PC-3 (cell line): ENCODE data around the gene TMEM218. TPM values are rescaled to one million over a fixed set of nuclear protein-coding genes. Genes with fewer than 3 reads are reported as not detected.

ENCODE experiments used
- ATAC-seq: fragments of 200-7000 bp; cut with Tn5 transposase; 2 replicates; pipeline ENCODE4 v1.9.1; 2020; ENCODE audit warnings: mild to moderate bottlenecking, moderate library complexity
- BruUV-seq: library from RNA; stranded (reverse); fragments of 400-500 nt; replicated peaks from 2 replicates; lab custom pipeline; 2021; lab: Mats Ljungman, UMichigan
- CTCF ChIA-PET: fragments of 300-600 bp; sonication (Branson Sonifier 250); formaldehyde crosslinking; loops from one replicate; lab custom pipeline; 2022; ENCODE audit warnings: antibody characterized with exemption; lab: Charles Lee
- POLR2A ChIA-PET: fragments of 300-600 bp; sonication (Branson Sonifier 250); formaldehyde crosslinking; loops from one replicate; lab custom pipeline; 2022; ENCODE audit warnings: antibody characterized with exemption; ENCODE audit not compliant: unreplicated experiment; lab: Charles Lee
- DNase-seq: peaks from one replicate; pipeline ENCODE4 v3.0.0-alpha.2; 2015
- H2AFZ ChIP-seq: fragments of 300-600 bp; sonication (generic); 2 replicates; pipeline ENCODE4 v1.6.0; 2016; ENCODE audit warnings: antibody characterized with exemption, low read length
- H3F3A ChIP-seq: fragments of 300-600 bp; sonication (generic); one replicate; pipeline ENCODE4 v1.6.0; 2017; ENCODE audit warnings: antibody characterized with exemption, low read length, control low read depth, mild to moderate bottlenecking; ENCODE audit not compliant: unreplicated experiment
- H3K27ac ChIP-seq: fragments of 300-600 bp; sonication (generic); 2 replicates; pipeline ENCODE4 v1.5.1; 2016; ENCODE audit warnings: mild to moderate bottlenecking, low read length
- H3K27me3 ChIP-seq: fragments of 300-600 bp; sonication (generic); 2 replicates; pipeline ENCODE4 v1.6.1; 2016; ENCODE audit warnings: low read length, mixed read lengths
- H3K36me3 ChIP-seq: fragments of 300-600 bp; sonication (generic); 2 replicates; pipeline ENCODE4 v1.6.1; 2016; ENCODE audit warnings: low read depth, mixed run types, low read length, mixed read lengths
- H3K4me1 ChIP-seq: fragments of 300-600 bp; sonication (generic); 2 replicates; pipeline ENCODE4 v1.5.1; 2016; ENCODE audit warnings: low read length; ENCODE audit not compliant: insufficient read depth
- H3K4me2 ChIP-seq: fragments of 300-600 bp; sonication (generic); 2 replicates; pipeline ENCODE4 v1.6.0; 2016; ENCODE audit warnings: low read length
- H3K4me3 ChIP-seq: fragments of 300-600 bp; sonication (generic); 2 replicates; pipeline ENCODE4 v1.5.1; 2016; ENCODE audit warnings: mild to moderate bottlenecking, low read length, mixed read lengths
- H3K79me2 ChIP-seq: fragments of 300-600 bp; sonication (generic); 2 replicates; pipeline ENCODE4 v1.6.1; 2017; ENCODE audit warnings: low read length, mixed read lengths
- H3K9ac ChIP-seq: fragments of 300-600 bp; sonication (generic); 2 replicates; pipeline ENCODE4 v1.6.0; 2016; ENCODE audit warnings: mild to moderate bottlenecking, low read length
- H3K9me2 ChIP-seq: fragments of 300-600 bp; sonication (generic); replicated peaks from 2 replicates; pipeline ENCODE4 v1.6.1; 2016; ENCODE audit warnings: mixed run types, low read length, mixed read lengths
- H3K9me3 ChIP-seq: fragments of 300-600 bp; sonication (generic); 2 replicates; pipeline ENCODE4 v1.6.1; 2016; ENCODE audit warnings: low read length, mixed read lengths
- H4K20me1 ChIP-seq: fragments of 300-600 bp; sonication (generic); 2 replicates; pipeline ENCODE4 v1.6.1; 2016; ENCODE audit warnings: low read length, mixed read lengths
- CTCF ChIP-seq: fragments of 300-600 bp; sonication (generic); conservative IDR thresholded peaks from 2 replicates; pipeline ENCODE4 v1.5.1; 2017; ENCODE audit warnings: antibody characterized with exemption, low read depth, mild to moderate bottlenecking, low read length
- EZH2 ChIP-seq: fragments of 300-600 bp; sonication (generic); IDR thresholded peaks from one replicate; pipeline ENCODE4 v1.6.1; 2017; ENCODE audit warnings: antibody characterized with exemption, mild to moderate bottlenecking, low read length; ENCODE audit not compliant: unreplicated experiment
- EZH2phosphoT487 ChIP-seq: fragments of 300-600 bp; sonication (generic); IDR thresholded peaks from 2 replicates; pipeline ENCODE4 v1.6.1; 2018; ENCODE audit warnings: mild to moderate bottlenecking, antibody characterized with exemption, low read length, borderline replicate concordance
- intact Hi-C: fragments of 100-400 bp; cut with micrococcal nuclease; formaldehyde crosslinking; loops from 2 replicates; pipeline ENCODE4 v1.9.0; 2023
- total RNA-seq: library from RNA; depleted of rRNA; stranded (reverse); fragments of >200 nt; gene quantifications from 2 replicates; pipeline ENCODE4 v1.2.3, GENCODE V29; 2014

TMEM218 gene
- total RNA-seq, 1 experiment from 2014 or later: 37.0 TPM

GRCh38 chr11:125124618-125124992 is 13.2 kb upstream of the TMEM218 start:
- Histone ChIP-seq H4K20me1 (no peaks in the 10 kb centered on the region), H3K4me3 (no peak overlapping the region), H3K9me2 (no peaks in the 10 kb centered on the region), H3K79me2 (no peaks in the 10 kb centered on the region), H3K9me3 (no peaks in the 10 kb centered on the region), H2AFZ (peak overlapping the region; percentile 56), H3K4me1 (peaks cover 11% of the 10 kb centered on the region), H3K36me3 (no peaks in the 10 kb centered on the region), H3K27ac (no peak overlapping the region), H3F3A (no peaks in the 10 kb centered on the region), H3K4me2 (0 out of 2 replicates have a peak overlapping the region, but pooled peaks have one; percentile 14), H3K27me3 (no peaks in the 10 kb centered on the region; the same call in 1 of the 2 replicates), H3K9ac (no peak overlapping the region)
- no peak for DNase-seq
- TF ChIP-seq EZH2phosphoT487: no peak
- BruUV-seq: no TSS peak
- intact Hi-C loops: no loop called here
- POLR2A ChIA-PET: interaction anchor here (0.7 kb wide), 1 partner anchor 10 kb away, joined by 4 read pairs; no protein-coding TSS in a partner anchor
- no peak for ATAC-seq
- CTCF ChIA-PET: interaction anchor here (0.9 to 1.5 kb wide), 3 partner anchors 13 to 153 kb away, joined by 4 to 10 read pairs (median 6); partner anchors contain the start of gene TMEM218

- TF ChIP-seq EZH2phosphoT487: no peak
- no peak for TF ChIP-seq EZH2
- peak; percentile 87 for TF ChIP-seq CTCF
- POLR2A ChIA-PET: interaction anchor here (0.7 kb wide), 1 partner anchor 10 kb away, joined by 4 read pairs; no protein-coding TSS in a partner anchor
- H3K27ac ChIP-seq: no peak overlapping the region
- peaks cover 11% of the 10 kb centered on the region for H3K4me1 ChIP-seq
- H4K20me1 ChIP-seq: no peaks in the 10 kb centered on the region
- DNase-seq (peak; percentile 88), ATAC-seq (peak; percentile 97)
- peak overlapping the region; percentile 43 for H3K4me2 ChIP-seq
- no peaks in the 10 kb centered on the region for H3K9me3 ChIP-seq
- peak overlapping the region; percentile 86 for H2AFZ ChIP-seq
- no peak overlapping the region for H3K9ac ChIP-seq
- no TSS peak for BruUV-seq
- CTCF ChIA-PET: interaction anchor here (0.5 to 1.5 kb wide), 4 partner anchors 13 to 153 kb away, joined by 3 to 10 read pairs (median 5); partner anchors contain the start of gene TMEM218
- H3K9me2 ChIP-seq: no peaks in the 10 kb centered on the region
- H3K79me2 ChIP-seq: no peaks in the 10 kb centered on the region
- no peaks in the 10 kb centered on the region for H3F3A ChIP-seq
- intact Hi-C loops: no loop called here
- no peaks in the 10 kb centered on the region for H3K36me3 ChIP-seq
- H3K27me3 ChIP-seq: no peaks in the 10 kb centered on the region; the same call in 1 of the 2 replicates
- H3K4me3 ChIP-seq: no peak overlapping the region
Observed at GRCh38 chr11:125123947-125124617, 12.7 kb upstream of the TMEM218 start.

- POLR2A ChIA-PET: no interaction called here
Observed at GRCh38 chr11:125123194-125123946, 11.9 kb upstream of the TMEM218 start.

More at GRCh38 chr11:125123194-125123946, 11.9 kb upstream of the TMEM218 start:
- Histone ChIP-seq H3K9me3 (no peaks in the 10 kb centered on the region), H3K4me2 (peak overlapping the region; percentile 43; the same call in 1 of the 2 replicates), H4K20me1 (no peaks in the 10 kb centered on the region), H3K27me3 (no peaks in the 10 kb centered on the region; the same call in 1 of the 2 replicates), H3F3A (no peaks in the 10 kb centered on the region), H3K79me2 (no peaks in the 10 kb centered on the region), H3K4me3 (no peak overlapping the region), H3K9me2 (no peaks in the 10 kb centered on the region), H2AFZ (peak overlapping the region; percentile 86), H3K9ac (no peak overlapping the region), H3K36me3 (no peaks in the 10 kb centered on the region), H3K27ac (no peak overlapping the region), H3K4me1 (peaks cover 11% of the 10 kb centered on the region)
- no peak for ATAC-seq
- intact Hi-C loops: no loop called here
- BruUV-seq: no TSS peak
- no peak for DNase-seq
- no peak for TF ChIP-seq EZH2
- TF ChIP-seq EZH2phosphoT487: no peak
- no peak for TF ChIP-seq CTCF
- CTCF ChIA-PET: interaction anchor here (0.5 to 1.5 kb wide), 4 partner anchors 12 to 152 kb away, joined by 3 to 10 read pairs (median 5); partner anchors contain the start of gene TMEM218
